GM21825 (cell line): Measurements from ENCODE around the gene CIPC.
A peak's percentile ranks its signal among the peaks of the same experiment; 100 is the strongest.

Source experiments
- ATAC-seq: cut with Tn5 transposase; IDR thresholded peaks from one replicate; pipeline ENCODE4 v1.9.1; 2021; ENCODE audit warnings: mild to moderate bottlenecking, moderate library complexity; ENCODE audit not compliant: unreplicated experiment

The CIPC gene, protein sequence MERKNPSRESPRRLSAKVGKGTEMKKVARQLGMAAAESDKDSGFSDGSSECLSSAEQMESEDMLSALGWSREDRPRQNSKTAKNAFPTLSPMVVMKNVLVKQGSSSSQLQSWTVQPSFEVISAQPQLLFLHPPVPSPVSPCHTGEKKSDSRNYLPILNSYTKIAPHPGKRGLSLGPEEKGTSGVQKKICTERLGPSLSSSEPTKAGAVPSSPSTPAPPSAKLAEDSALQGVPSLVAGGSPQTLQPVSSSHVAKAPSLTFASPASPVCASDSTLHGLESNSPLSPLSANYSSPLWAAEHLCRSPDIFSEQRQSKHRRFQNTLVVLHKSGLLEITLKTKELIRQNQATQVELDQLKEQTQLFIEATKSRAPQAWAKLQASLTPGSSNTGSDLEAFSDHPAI

DNA sequence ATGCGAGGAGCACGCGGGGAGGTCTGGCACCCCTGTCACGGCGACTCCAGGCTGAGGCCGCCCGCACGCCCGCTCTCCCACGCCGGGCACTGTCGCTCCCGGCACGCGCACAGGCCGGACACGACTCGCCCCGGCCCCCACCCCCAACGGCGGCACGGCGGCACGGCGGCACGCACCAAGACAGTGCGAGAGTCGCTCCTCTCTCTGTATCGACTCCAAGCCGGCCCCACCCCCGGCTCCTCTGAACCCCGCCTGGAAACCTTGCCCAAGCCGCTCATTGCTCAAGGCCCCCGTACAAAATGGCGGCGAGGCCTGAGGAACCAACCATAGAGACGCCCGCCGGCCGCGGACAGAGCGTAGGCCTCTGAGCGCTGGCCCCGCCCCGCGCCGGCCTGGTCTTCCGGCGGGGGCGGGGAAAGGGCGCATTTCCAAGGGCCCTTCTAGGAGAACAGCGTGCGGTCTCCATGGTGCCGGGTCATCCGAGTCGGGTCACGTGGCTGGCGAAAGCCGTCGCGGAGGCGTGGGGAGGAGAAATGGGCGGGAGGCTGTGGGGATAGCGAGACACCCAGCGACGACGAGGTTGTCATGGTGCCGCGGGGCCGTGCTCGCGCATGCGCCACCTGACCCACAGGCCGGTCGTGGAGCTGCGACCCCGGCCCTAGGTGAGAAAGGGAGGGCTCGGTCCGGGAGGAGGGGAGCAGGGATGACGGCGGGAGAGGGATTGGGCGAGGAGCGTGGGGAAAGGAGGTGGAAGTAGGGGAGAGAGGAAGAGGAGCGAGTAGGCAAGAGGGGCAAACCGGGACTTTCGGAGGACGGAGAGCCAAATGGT lies at the start of gene CIPC:
TSS of gene CIPC (plus strand) at position 559 of the 829 bp plus-strand sequence. CDS start 7,451 bp downstream, outside the sequence.
- peak; percentile 88 for ATAC-seq

- no peak for ATAC-seq
Measured at GRCh38 chr14:77051116-77051515, 46.9 kb upstream of the CIPC start.

GRCh38 chr14:77052281-77053044 lies 45.6 kb upstream of the CIPC start:
- ATAC-seq: no peak

- peak; percentile 69 for ATAC-seq
Measured at GRCh38 chr14:77053046-77053841, 44.8 kb upstream of the CIPC start.

DNA sequence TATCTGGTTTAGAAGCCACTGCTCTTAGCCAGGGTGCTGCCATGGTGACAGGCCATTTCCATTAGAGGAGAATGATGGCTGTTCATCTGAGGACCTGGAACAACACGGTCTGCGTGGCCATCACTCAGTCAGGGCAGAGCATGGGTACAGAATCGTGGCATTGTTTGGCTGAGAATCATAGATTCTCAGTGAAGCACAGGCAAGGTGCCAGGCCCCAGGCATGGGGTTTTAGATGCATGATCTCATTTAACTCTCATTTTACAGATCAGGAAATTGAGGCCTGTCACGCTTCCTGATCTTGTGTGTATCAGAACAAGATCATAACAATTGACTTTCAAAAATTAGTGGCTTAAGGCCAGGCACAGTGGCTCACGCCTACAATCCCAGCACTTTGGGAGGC lies 42.8 kb upstream of the CIPC start:
- no peak for ATAC-seq

DNA sequence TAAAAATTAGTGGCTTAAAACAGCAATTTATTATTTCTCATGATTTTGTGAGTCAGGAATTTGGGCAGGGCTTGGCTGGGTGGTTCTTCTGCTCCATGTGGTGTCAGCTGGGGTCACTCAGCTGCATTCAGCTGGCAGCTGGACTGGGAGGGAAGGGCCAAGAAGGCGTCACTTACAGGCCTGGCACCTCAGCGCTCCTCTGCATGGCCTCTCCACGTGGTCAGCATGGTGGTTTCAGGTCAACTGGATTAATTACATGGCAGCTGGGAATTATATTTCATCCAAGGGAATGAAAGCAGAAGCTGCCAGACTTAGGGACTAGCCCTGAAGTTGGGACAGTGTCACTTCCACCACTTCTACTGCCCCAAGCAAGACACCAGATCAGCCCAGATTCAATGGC lies 42.1 kb upstream of the CIPC start:
- ATAC-seq: no peak

DNA sequence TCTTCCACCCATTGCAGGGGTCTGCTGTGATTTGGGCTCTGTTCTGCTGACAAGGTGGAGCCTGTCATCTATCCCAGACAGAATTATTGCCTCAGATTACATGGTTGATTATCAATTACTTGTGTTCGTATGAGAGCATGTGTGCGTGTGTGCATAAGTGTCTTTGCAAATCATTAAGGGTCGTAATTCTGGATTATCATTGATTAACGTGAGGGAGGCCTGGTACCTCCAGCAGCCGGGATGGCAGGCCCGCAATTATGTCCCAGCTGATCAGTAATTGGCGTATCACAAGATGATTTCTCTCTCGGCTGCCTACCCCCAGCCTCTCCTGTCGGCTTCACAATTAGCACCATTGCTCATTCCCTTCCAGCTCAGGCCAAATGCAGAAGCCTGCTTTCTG lies 39.9 kb upstream of the CIPC start:
- no peak for ATAC-seq

DNA sequence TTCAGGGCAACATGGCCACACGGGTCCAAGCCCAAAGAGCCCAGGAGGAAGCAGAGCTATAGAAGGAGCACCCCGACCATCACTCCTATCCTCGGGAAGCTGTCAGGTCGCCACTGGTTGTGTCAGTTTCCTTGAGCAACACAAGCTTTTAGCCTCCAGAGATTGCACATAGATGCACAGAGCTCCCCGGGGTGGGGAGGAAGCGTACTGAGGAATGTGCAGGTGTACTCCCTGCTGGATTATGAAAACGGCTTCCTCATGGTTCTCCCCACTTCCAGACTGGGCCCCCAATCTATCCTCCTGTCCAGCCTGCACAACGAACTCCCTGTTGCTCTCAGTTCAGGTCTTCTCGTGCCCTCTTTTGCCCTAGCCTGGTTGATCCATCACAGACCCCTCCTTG lies 39.3 kb upstream of the CIPC start:
- ATAC-seq: no peak

DNA sequence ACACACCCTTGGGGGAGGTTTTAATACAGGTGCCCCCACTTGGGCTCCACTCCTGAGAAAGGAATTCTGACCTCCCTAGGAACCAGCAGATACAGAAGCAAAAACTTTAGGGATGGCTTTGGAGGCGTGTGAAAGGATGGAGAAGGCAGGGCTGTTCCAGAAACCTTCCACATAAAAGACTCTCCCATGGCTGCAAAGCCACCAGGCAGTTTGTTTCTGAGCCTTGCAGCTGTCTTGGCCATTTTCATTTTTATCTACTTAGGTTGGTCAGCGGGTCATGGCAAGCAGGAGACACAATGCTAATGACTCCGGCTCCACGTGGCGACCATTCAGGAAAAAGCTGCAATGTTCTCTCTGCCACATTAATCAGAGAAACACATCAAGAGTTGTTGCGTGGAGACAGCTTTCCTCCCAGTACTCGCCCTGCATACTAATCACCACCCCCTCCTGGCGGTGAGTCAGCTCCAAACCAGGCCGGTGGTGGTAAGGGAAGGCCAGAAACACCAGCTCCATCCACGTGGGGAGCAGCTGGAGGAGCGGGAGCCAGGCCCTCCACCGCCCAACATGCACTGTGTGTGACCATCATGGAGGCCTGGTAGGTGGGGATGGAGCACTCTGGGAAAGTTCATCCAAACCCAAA lies 38.7 kb upstream of the CIPC start:
- no peak for ATAC-seq

- ATAC-seq: no peak
Measured at GRCh38 chr14:77061630-77062257, 36.3 kb upstream of the CIPC start.

DNA sequence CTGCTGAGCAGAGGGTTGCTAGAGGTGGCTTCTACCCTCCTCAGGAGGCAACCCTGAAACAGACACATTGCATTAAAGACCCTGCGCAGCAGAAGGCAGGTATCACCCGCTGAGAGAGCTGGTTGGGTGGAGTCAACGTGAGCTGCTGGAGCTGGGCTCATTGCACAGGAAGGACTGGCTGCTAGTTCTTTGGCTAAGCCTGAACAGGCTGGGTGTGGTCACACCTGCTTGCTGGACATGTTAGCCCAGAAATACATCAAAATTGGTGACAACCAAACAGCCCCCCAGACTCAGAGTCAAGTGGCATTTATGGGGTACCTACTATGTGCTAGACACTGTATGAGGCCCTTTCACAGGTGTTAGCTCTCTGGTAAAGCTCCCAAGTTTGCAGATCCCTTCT lies 35.8 kb upstream of the CIPC start:
- ATAC-seq: no peak

GRCh38 chr14:77063571-77064171 lies 34.4 kb upstream of the CIPC start:
- no peak for ATAC-seq

GRCh38 chr14:77064521-77065178 lies 33.4 kb upstream of the CIPC start:
- ATAC-seq: no peak

DNA sequence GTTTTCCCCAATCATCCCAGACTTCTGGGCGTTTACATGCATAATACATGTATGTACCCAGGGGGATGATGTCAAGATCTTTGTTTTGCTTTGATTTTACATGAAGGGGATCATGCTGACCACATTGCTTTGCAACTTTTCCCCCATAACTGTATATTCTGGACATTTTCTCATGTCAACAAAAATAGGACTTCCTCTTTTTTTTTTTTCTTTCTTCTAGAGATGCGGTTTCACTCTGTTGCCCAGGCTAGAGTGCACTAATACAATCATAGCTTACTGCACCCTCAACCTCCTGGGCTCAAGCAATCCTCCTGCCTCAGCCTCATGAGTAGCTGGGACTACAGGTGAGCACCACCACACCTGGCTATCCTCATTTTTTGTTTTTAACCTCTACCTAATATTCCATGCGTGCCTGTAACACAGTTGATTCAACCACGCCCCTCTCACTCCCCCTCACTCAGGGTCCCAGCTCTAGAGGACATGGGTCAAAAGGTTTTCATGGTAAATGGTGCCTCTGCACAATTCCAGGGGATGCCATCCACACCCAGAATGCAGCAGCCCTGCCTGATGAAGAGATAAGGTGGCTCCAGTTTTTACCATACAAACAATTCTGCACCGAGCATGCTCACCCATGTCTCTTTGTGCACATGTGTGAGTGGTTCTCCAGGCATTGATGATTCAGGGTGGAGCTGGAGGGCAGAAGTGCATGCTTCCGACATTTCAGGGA lies 32.0 kb upstream of the CIPC start:
- no peak for ATAC-seq

DNA sequence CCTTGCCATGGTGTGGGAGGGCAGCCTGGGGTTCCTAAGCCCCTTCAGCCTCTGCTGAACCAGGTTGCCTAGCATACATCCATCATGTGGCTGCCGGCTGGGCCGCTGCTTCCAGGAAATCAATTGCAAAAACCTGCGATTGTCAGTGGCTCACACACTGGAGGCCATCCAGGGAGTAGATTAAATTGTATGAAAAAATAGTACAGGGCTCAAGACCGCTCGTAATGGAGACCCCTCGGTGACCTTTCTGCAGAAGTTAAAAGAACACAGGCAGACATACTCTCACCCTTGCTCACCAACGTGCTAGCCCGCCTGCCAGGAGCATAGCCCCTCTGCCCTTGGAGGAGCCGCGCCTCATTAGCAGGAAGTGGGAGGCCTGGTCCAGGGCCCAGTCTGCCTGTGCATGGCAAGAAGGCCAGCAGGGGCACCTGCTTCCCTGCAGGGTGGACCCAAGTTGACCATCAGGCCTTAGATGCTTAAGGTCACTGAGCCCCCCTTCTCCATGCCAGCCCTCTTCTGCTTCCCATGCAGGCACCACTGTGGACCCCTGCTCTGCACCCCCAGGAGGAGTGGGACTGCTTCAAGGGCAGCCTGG lies 31.4 kb upstream of the CIPC start:
- ATAC-seq: no peak

GRCh38 chr14:77067632-77068516 lies 30.2 kb upstream of the CIPC start:
- ATAC-seq: no peak
